HG03520 (cell line): ENCODE data around the gene ITPR1.

Experiments
- ATAC-seq: cut with Tn5 transposase; IDR thresholded peaks from one replicate; pipeline ENCODE4 v1.9.1; 2021; ENCODE audit warnings: mild to moderate bottlenecking, moderate library complexity; ENCODE audit not compliant: unreplicated experiment

Gene ITPR1

GRCh38 chr3:4674216-4674615, 181.1 kb downstream of the ITPR1 start:
- ATAC-seq, result no peak

GRCh38 chr3:4675704-4676103, 182.6 kb downstream of the ITPR1 start:
- no peak for ATAC-seq

- no peak for ATAC-seq
Measured at GRCh38 chr3:4678320-4678719, 185.2 kb downstream of the ITPR1 start.

GRCh38 chr3:4680227-4680691, 187.1 kb downstream of the ITPR1 start:
- ATAC-seq, result no peak

- no peak for ATAC-seq
Measured at GRCh38 chr3:4680871-4681300, 187.7 kb downstream of the ITPR1 start.

- no peak for ATAC-seq
Measured at GRCh38 chr3:4681301-4681700, 188.2 kb downstream of the ITPR1 start.

- ATAC-seq, result no peak
Measured at GRCh38 chr3:4684117-4684516, 191.0 kb downstream of the ITPR1 start.

GRCh38 chr3:4684976-4685375, 191.8 kb downstream of the ITPR1 start:
- ATAC-seq, result no peak

GRCh38 chr3:4685673-4686345, 192.7 kb downstream of the ITPR1 start:
- ATAC-seq, result no peak

GRCh38 chr3:4686619-4687018, 193.5 kb downstream of the ITPR1 start:
- no peak for ATAC-seq

GRCh38 chr3:4687167-4687566, 194.0 kb downstream of the ITPR1 start:
- no peak for ATAC-seq

- ATAC-seq, result no peak
Measured at GRCh38 chr3:4687596-4687995, 194.4 kb downstream of the ITPR1 start.

- ATAC-seq, result no peak
Measured at GRCh38 chr3:4688411-4688810, 195.3 kb downstream of the ITPR1 start.

- no peak for ATAC-seq
Measured at GRCh38 chr3:4689021-4689420, 195.9 kb downstream of the ITPR1 start.

- ATAC-seq, result no peak
Measured at GRCh38 chr3:4690277-4690676, 197.1 kb downstream of the ITPR1 start.

GRCh38 chr3:4693620-4694019, 200.5 kb downstream of the ITPR1 start:
- ATAC-seq, result peak; percentile 84

- ATAC-seq, result no peak
Measured at GRCh38 chr3:4695846-4696245, 202.7 kb downstream of the ITPR1 start.

GRCh38 chr3:4696266-4696665, 203.1 kb downstream of the ITPR1 start:
- no peak for ATAC-seq

- ATAC-seq, result no peak
Measured at GRCh38 chr3:4698125-4698821, 205.1 kb downstream of the ITPR1 start.

- ATAC-seq, result no peak
Measured at GRCh38 chr3:4703054-4703480, 209.9 kb downstream of the ITPR1 start.

GRCh38 chr3:4704552-4704951, 211.4 kb downstream of the ITPR1 start:
- no peak for ATAC-seq

GRCh38 chr3:4707324-4707723, 214.2 kb downstream of the ITPR1 start:
- ATAC-seq, result no peak
